ENCODE measurements around the gene KCNJ1.

Gene KCNJ1

GRCh38 chr11:128898580-128899344, 31.7 kb upstream of the KCNJ1 start:
- H3K27me3 ChIP-seq (ENCODE audit: insufficient read depth, low read length, poor library complexity): peaks cover 29% of the 10 kb centered on the region
- H3K56ac ChIP-seq (ENCODE audit: low read length): no peak overlapping the region

DNA sequence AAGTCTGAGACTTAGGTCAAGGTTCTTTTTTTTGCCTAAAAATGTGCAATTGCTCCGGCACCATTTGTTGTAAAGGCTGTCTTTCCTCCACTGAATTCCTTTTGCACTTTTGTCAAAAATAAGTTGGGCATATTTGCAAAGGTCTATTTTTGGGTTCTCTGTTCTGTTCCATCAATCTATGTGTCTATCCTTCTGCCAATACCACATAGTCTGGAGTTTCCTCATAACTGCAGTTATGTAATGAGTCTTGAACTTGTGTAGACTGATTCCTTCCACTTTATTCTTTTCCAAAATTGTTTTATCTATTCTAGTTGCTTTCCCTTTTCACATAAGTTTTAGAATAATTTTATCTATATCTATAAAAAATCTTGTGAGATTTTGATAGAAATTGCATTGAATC, 30.7 kb upstream of the KCNJ1 start:
- Histone ChIP-seq H2BK120ac (ENCODE audit: low read depth, low read length) (no peak overlapping the region), H3K79me1 (ENCODE audit: low read length) (no peaks in the 10 kb centered on the region), H3K27ac (ENCODE audit: low read depth, low read length) (no peak overlapping the region), H3K23ac (ENCODE audit: low read length) (no peak overlapping the region), H3K4me1 (ENCODE audit: control insufficient read depth, low read depth, low read length) (peaks cover 8% of the 10 kb centered on the region), H2BK5ac (ENCODE audit: low read length) (no peak overlapping the region), H3K9ac (ENCODE audit: low read length) (no peak overlapping the region), H3K4me3 (ENCODE audit: low read length) (no peak overlapping the region), H3K56ac (ENCODE audit: low read length) (no peak overlapping the region), H3K4me2 (ENCODE audit: low read length) (no peak overlapping the region), H3K27me3 (ENCODE audit: insufficient read depth, low read length, poor library complexity) (peaks cover 29% of the 10 kb centered on the region), H4K8ac (ENCODE audit: low read depth, low read length) (no peak overlapping the region), H2BK15ac (replicated peaks; ENCODE audit: low read depth) (no peak overlapping the region), H4K5ac (ENCODE audit: low read length) (no peak overlapping the region), H3K79me2 (ENCODE audit: control insufficient read depth, insufficient read depth, low read length) (no peaks in the 10 kb centered on the region), H3K4ac (ENCODE audit: low read depth, low read length) (no peak overlapping the region), H3K36me3 (ENCODE audit: control insufficient read depth, insufficient read depth, low read length) (no peaks in the 10 kb centered on the region), H3K18ac (ENCODE audit: low read length) (no peak overlapping the region), H2AK5ac (ENCODE audit: low read length) (no peak overlapping the region)
- WGBS (ENCODE audit: extremely low coverage, insufficient coverage, low lambda C conversion rate): no CpG with 5 or more reads among the region's 1 CpG
- DNase-seq: no peak

More at GRCh38 chr11:128898580-128899344, 31.7 kb upstream of the KCNJ1 start:
- no peaks in the 10 kb centered on the region for H3K79me1 ChIP-seq (ENCODE audit: low read length)
- no peak overlapping the region for H2BK15ac ChIP-seq (replicated peaks; ENCODE audit: low read depth)
- no peak overlapping the region for H2BK5ac ChIP-seq (ENCODE audit: low read length)
- H3K4me2 ChIP-seq (ENCODE audit: low read length): no peak overlapping the region
- H3K9ac ChIP-seq (ENCODE audit: low read length): no peak overlapping the region
- no peak overlapping the region for H2AK5ac ChIP-seq (ENCODE audit: low read length)
- no CpG with 5 or more reads among the region's 13 CpGs for WGBS (ENCODE audit: extremely low coverage, insufficient coverage, low lambda C conversion rate)
- H3K79me2 ChIP-seq (ENCODE audit: control insufficient read depth, insufficient read depth, low read length): no peaks in the 10 kb centered on the region
- peaks cover 12% of the 10 kb centered on the region for H3K4me1 ChIP-seq (ENCODE audit: control insufficient read depth, low read depth, low read length)
- no peak overlapping the region for H3K18ac ChIP-seq (ENCODE audit: low read length)
- no peak for DNase-seq
- no peak overlapping the region for H2BK120ac ChIP-seq (ENCODE audit: low read depth, low read length)
- no peak overlapping the region for H4K5ac ChIP-seq (ENCODE audit: low read length)
- no peak overlapping the region for H3K27ac ChIP-seq (ENCODE audit: low read depth, low read length)
- H3K36me3 ChIP-seq (ENCODE audit: control insufficient read depth, insufficient read depth, low read length): no peaks in the 10 kb centered on the region
- no peak overlapping the region for H3K4me3 ChIP-seq (ENCODE audit: low read length)
- H3K23ac ChIP-seq (ENCODE audit: low read length): no peak overlapping the region
- no peak overlapping the region for H4K8ac ChIP-seq (ENCODE audit: low read depth, low read length)
- no peak overlapping the region for H3K4ac ChIP-seq (ENCODE audit: low read depth, low read length)

- Histone ChIP-seq H2BK120ac (ENCODE audit: low read depth, low read length) (no peak overlapping the region), H3K27me3 (ENCODE audit: insufficient read depth, low read length, poor library complexity) (peaks cover 21% of the 10 kb centered on the region), H3K18ac (ENCODE audit: low read length) (no peak overlapping the region), H3K79me2 (ENCODE audit: control insufficient read depth, insufficient read depth, low read length) (no peaks in the 10 kb centered on the region), H3K4me1 (ENCODE audit: control insufficient read depth, low read depth, low read length) (peaks cover 2% of the 10 kb centered on the region), H3K4me3 (ENCODE audit: low read length) (no peak overlapping the region), H4K5ac (ENCODE audit: low read length) (no peak overlapping the region), H3K9ac (ENCODE audit: low read length) (no peak overlapping the region), H3K4ac (ENCODE audit: low read depth, low read length) (no peak overlapping the region), H2BK15ac (replicated peaks; ENCODE audit: low read depth) (no peak overlapping the region), H3K27ac (ENCODE audit: low read depth, low read length) (no peak overlapping the region), H2AK5ac (ENCODE audit: low read length) (no peak overlapping the region), H2BK5ac (ENCODE audit: low read length) (no peak overlapping the region), H3K79me1 (ENCODE audit: low read length) (no peaks in the 10 kb centered on the region), H3K4me2 (ENCODE audit: low read length) (no peak overlapping the region), H4K8ac (ENCODE audit: low read depth, low read length) (no peak overlapping the region), H3K56ac (ENCODE audit: low read length) (no peak overlapping the region), H3K36me3 (ENCODE audit: control insufficient read depth, insufficient read depth, low read length) (no peaks in the 10 kb centered on the region), H3K23ac (ENCODE audit: low read length) (no peak overlapping the region)
- WGBS (ENCODE audit: extremely low coverage, insufficient coverage, low lambda C conversion rate): no CpG with 5 or more reads among the region's 2 CpGs
- no peak for DNase-seq
Observed at GRCh38 chr11:128896356-128896755, 29.3 kb upstream of the KCNJ1 start.

DNA sequence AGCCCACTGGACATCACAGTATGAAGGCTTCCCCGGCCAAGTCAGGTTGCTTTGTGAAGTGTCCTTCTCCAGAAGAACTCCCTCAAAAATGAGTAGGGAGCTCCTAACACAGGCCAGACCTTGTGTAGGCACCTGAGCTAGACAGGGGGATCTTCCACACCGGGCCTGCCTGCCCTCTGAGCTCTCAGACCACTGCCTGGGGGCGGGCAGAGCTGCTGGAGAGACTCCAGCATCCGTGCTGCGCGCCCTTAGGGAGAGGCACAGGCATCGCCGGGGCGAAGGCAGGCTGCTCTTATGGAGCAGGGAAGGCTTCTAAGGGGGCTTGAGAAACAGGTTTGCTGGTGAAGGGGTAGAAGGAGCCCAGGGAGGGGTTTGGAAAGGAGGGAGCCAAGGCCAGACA, 28.4 kb upstream of the KCNJ1 start:
- no peak overlapping the region for H3K9ac ChIP-seq (ENCODE audit: low read length)
- peaks cover 17% of the 10 kb centered on the region for H3K27me3 ChIP-seq (ENCODE audit: insufficient read depth, low read length, poor library complexity)
- no peak overlapping the region for H2AK5ac ChIP-seq (ENCODE audit: low read length)
- H3K79me1 ChIP-seq (ENCODE audit: low read length): no peaks in the 10 kb centered on the region
- no peak overlapping the region for H3K4me3 ChIP-seq (ENCODE audit: low read length)
- H4K5ac ChIP-seq (ENCODE audit: low read length): no peak overlapping the region
- WGBS (ENCODE audit: extremely low coverage, insufficient coverage, low lambda C conversion rate): no CpG with 5 or more reads among the region's 9 CpGs
- no peak overlapping the region for H2BK15ac ChIP-seq (replicated peaks; ENCODE audit: low read depth)
- no peak overlapping the region for H3K56ac ChIP-seq (ENCODE audit: low read length)
- no peaks in the 10 kb centered on the region for H3K36me3 ChIP-seq (ENCODE audit: control insufficient read depth, insufficient read depth, low read length)
- no peak overlapping the region for H3K27ac ChIP-seq (ENCODE audit: low read depth, low read length)
- H3K4me2 ChIP-seq (ENCODE audit: low read length): no peak overlapping the region
- no peak for DNase-seq
- H2BK120ac ChIP-seq (ENCODE audit: low read depth, low read length): no peak overlapping the region
- no peak overlapping the region for H3K4ac ChIP-seq (ENCODE audit: low read depth, low read length)
- H3K18ac ChIP-seq (ENCODE audit: low read length): no peak overlapping the region
- H3K4me1 ChIP-seq (ENCODE audit: control insufficient read depth, low read depth, low read length): peaks cover 2% of the 10 kb centered on the region
- H4K8ac ChIP-seq (ENCODE audit: low read depth, low read length): no peak overlapping the region
- no peak overlapping the region for H3K23ac ChIP-seq (ENCODE audit: low read length)
- H3K79me2 ChIP-seq (ENCODE audit: control insufficient read depth, insufficient read depth, low read length): no peaks in the 10 kb centered on the region
- no peak overlapping the region for H2BK5ac ChIP-seq (ENCODE audit: low read length)

GRCh38 chr11:128894685-128895084, 27.6 kb upstream of the KCNJ1 start:
- H3K79me2 ChIP-seq (ENCODE audit: control insufficient read depth, insufficient read depth, low read length): no peaks in the 10 kb centered on the region
- H3K4ac ChIP-seq (ENCODE audit: low read depth, low read length): no peak overlapping the region
- H3K56ac ChIP-seq (ENCODE audit: low read length): no peak overlapping the region
- H4K5ac ChIP-seq (ENCODE audit: low read length): no peak overlapping the region
- no peak overlapping the region for H4K8ac ChIP-seq (ENCODE audit: low read depth, low read length)
- H2BK15ac ChIP-seq (replicated peaks; ENCODE audit: low read depth): no peak overlapping the region
- no peaks in the 10 kb centered on the region for H3K36me3 ChIP-seq (ENCODE audit: control insufficient read depth, insufficient read depth, low read length)
- peaks cover 2% of the 10 kb centered on the region for H3K4me1 ChIP-seq (ENCODE audit: control insufficient read depth, low read depth, low read length)
- no peak overlapping the region for H3K23ac ChIP-seq (ENCODE audit: low read length)
- H2BK5ac ChIP-seq (ENCODE audit: low read length): no peak overlapping the region
- no CpG with 5 or more reads among the region's 6 CpGs for WGBS (ENCODE audit: extremely low coverage, insufficient coverage, low lambda C conversion rate)
- no peak overlapping the region for H3K27ac ChIP-seq (ENCODE audit: low read depth, low read length)
- H2BK120ac ChIP-seq (ENCODE audit: low read depth, low read length): no peak overlapping the region
- no peak overlapping the region for H3K18ac ChIP-seq (ENCODE audit: low read length)
- H3K79me1 ChIP-seq (ENCODE audit: low read length): no peaks in the 10 kb centered on the region
- peaks cover 15% of the 10 kb centered on the region for H3K27me3 ChIP-seq (ENCODE audit: insufficient read depth, low read length, poor library complexity)
- H3K4me2 ChIP-seq (ENCODE audit: low read length): no peak overlapping the region
- H2AK5ac ChIP-seq (ENCODE audit: low read length): no peak overlapping the region
- no peak for DNase-seq
- no peak overlapping the region for H3K4me3 ChIP-seq (ENCODE audit: low read length)
- no peak overlapping the region for H3K9ac ChIP-seq (ENCODE audit: low read length)

GRCh38 chr11:128894286-128894681, 27.2 kb upstream of the KCNJ1 start:
- Histone ChIP-seq H2AK5ac (ENCODE audit: low read length) (no peak overlapping the region), H2BK120ac (ENCODE audit: low read depth, low read length) (no peak overlapping the region), H3K4me2 (ENCODE audit: low read length) (no peak overlapping the region), H2BK15ac (replicated peaks; ENCODE audit: low read depth) (no peak overlapping the region), H3K79me1 (ENCODE audit: low read length) (no peaks in the 10 kb centered on the region), H3K23ac (ENCODE audit: low read length) (no peak overlapping the region), H2BK5ac (ENCODE audit: low read length) (no peak overlapping the region), H3K36me3 (ENCODE audit: control insufficient read depth, insufficient read depth, low read length) (no peaks in the 10 kb centered on the region), H3K27ac (ENCODE audit: low read depth, low read length) (no peak overlapping the region), H3K9ac (ENCODE audit: low read length) (no peak overlapping the region), H4K5ac (ENCODE audit: low read length) (no peak overlapping the region), H3K4me3 (ENCODE audit: low read length) (no peak overlapping the region), H3K18ac (ENCODE audit: low read length) (no peak overlapping the region), H4K8ac (ENCODE audit: low read depth, low read length) (no peak overlapping the region), H3K4me1 (ENCODE audit: control insufficient read depth, low read depth, low read length) (peaks cover 2% of the 10 kb centered on the region), H3K56ac (ENCODE audit: low read length) (no peak overlapping the region), H3K79me2 (ENCODE audit: control insufficient read depth, insufficient read depth, low read length) (no peaks in the 10 kb centered on the region), H3K27me3 (ENCODE audit: insufficient read depth, low read length, poor library complexity) (peaks cover 16% of the 10 kb centered on the region), H3K4ac (ENCODE audit: low read depth, low read length) (no peak overlapping the region)
- WGBS (ENCODE audit: extremely low coverage, insufficient coverage, low lambda C conversion rate): no CpG with 5 or more reads among the region's 3 CpGs
- DNase-seq: no peak

Measured in mesendoderm (in vitro differentiated cells).